ENCODE measurements around the gene RPL13A. TPM values are rescaled to one million over a fixed set of nuclear protein-coding genes. Genes with fewer than 3 reads are reported as not detected.
A peak's percentile ranks its signal among the peaks of the same experiment; 100 is the strongest.

The RPL13A gene
- polyA plus RNA-seq, 1 of the 3 experiments (the other 2 are of a cell fraction): 2,748 TPM

- Histone ChIP-seq H3K9me2 (no peaks in the 10 kb centered on the region), H3K27ac (ENCODE audit: low read depth in 2 of 2, low read length in 1 of 2) (no peak overlapping the region), H3K36me3 (replicated peaks in 1 of 2; ENCODE audit: control insufficient read depth in 1 of 2, insufficient read depth in 2 of 2, low read length in 1 of 2) (no peaks in the 10 kb centered on the region), H3K4me1 (ENCODE audit: control insufficient read depth in 1 of 2, insufficient read depth in 2 of 2, low read depth in 1 of 2, low read length in 1 of 2) (peaks cover 0 to 3% of the 10 kb centered on the region in 2 experiments; a peak in 1 of 4 replicates), H3K79me2 (ENCODE audit: insufficient read depth) (no peaks in the 10 kb centered on the region), H4K20me1 (ENCODE audit: insufficient read depth) (no peaks in the 10 kb centered on the region), H3K27me3 (ENCODE audit: insufficient read depth) (no peaks in the 10 kb centered on the region), H3K4me2 (peak overlapping the region; percentile 92), H3K4me3 (ENCODE audit: low read depth in 2 of 2, low read length in 1 of 2) (peak overlapping the region; percentile 51 to 71), H2AFZ (ENCODE audit: low read depth) (peak overlapping the region; percentile 76; the same call in 1 of the 2 replicates), H3K9me3 (no peaks in the 10 kb centered on the region), H3K9ac (peak overlapping the region; percentile 39; the same call in 1 of the 2 replicates), H3F3A (replicated peaks; ENCODE audit: insufficient read depth) (peaks cover 7% of the 10 kb centered on the region)
- 5% methylated on average over 25 of the region's 87 CpGs for WGBS (ENCODE audit: low lambda C conversion rate)
- TF ChIP-seq USF1 (IDR thresholded peaks at IDR 0.05; ENCODE audit: borderline replicate concordance, low read depth): peak; percentile 59; the same call in 1 of the 2 replicates
- TF ChIP-seq CHD2 (IDR thresholded peaks at IDR 0.05; ENCODE audit: low read length, partially characterized antibody): no peak
- no peak for TF ChIP-seq EZH2phosphoT487 (IDR thresholded peaks at IDR 0.05; ENCODE audit: borderline replicate concordance, low read depth)
- TF ChIP-seq RXRA (IDR thresholded peaks at IDR 0.05; ENCODE audit: borderline replicate concordance, low read depth): no peak
- TF ChIP-seq CTCF (IDR thresholded peaks at IDR 0.05): peak; percentile 55
- no peak for TF ChIP-seq GABPA (IDR thresholded peaks at IDR 0.05; ENCODE audit: low read depth)
- TF ChIP-seq TAF1 (IDR thresholded peaks at IDR 0.05; ENCODE audit: borderline replicate concordance, low read depth, low read length): no peak
- TF ChIP-seq MAX (IDR thresholded peaks at IDR 0.05; ENCODE audit: low read depth): peak; percentile 85
- TF ChIP-seq SIN3A (IDR thresholded peaks at IDR 0.05; ENCODE audit: borderline replicate concordance, low read depth, low read length): peak; percentile 18; the same call in 1 of the 2 replicates
- no peak for TF ChIP-seq SMC3 (IDR thresholded peaks at IDR 0.05; ENCODE audit: low read depth, low read length)
- no peak for TF ChIP-seq NFIC (IDR thresholded peaks at IDR 0.05; ENCODE audit: borderline replicate concordance)
- no peak for TF ChIP-seq JUND (IDR thresholded peaks at IDR 0.05)
- no peak for TF ChIP-seq FOSL2 (IDR thresholded peaks at IDR 0.05; ENCODE audit: borderline replicate concordance, low read depth)
- TF ChIP-seq MXI1 (IDR thresholded peaks at IDR 0.05; ENCODE audit: low read depth, low read length): peak; percentile 88
- no peak for TF ChIP-seq ZBTB33 (IDR thresholded peaks at IDR 0.05; ENCODE audit: borderline replicate concordance, low read depth)
- TF ChIP-seq NRF1 (IDR thresholded peaks at IDR 0.05; ENCODE audit: low read depth, low read length): no peak
- POLR2A ChIA-PET: interaction anchor here (0.7 kb wide), 1 partner anchor 38 kb away, joined by 3 read pairs; the partner anchor contains the start of gene RPS11
- DNase-seq: peak; percentile 93
- CTCF ChIA-PET: interaction anchor here (0.6 to 6.3 kb wide), 14 partner anchors 11 to 918 kb away, joined by 3 to 55 read pairs (median 4); no protein-coding TSS in a partner anchor
Observed at GRCh38 chr19:49533551-49534488, 46.4 kb downstream of the RPL13A start.

Data from SK-N-SH (cell line).